ENCODE measurements around the gene CIT. TPM values are rescaled to one million over a fixed set of nuclear protein-coding genes. Genes with fewer than 3 reads are reported as not detected.

CIT gene
- total and polyA plus RNA-seq, 9 of the 15 experiments (the other 6 are each of a cell fraction or from before 2014, with no cell fraction given), result 1.1 to 46.7 (median 21.3) TPM

- 87% methylated on average over 7 of the region's 7 CpGs for WGBS (ENCODE audit: insufficient coverage, low coverage, missing lambda C conversion rate)
- ChIA-PET CTCF (ENCODE audit: low intra/inter-chr PET ratio) (no interaction called here), POLR2A (interaction anchor here (0.7 to 5.4 kb wide), 5 partner anchors 9 to 1488 kb away, joined by 3 to 44 read pairs (median 3); partner anchors contain the start of gene PRKAB1)
- in situ Hi-C loops (cut with MboI), result no loop called here
- Histone ChIP-seq H3K9me1 (ENCODE audit: control insufficient read depth, insufficient read depth, low read length) (no peaks in the 10 kb centered on the region), H3K27me3 (ENCODE audit: control insufficient read depth in 2 of 2, insufficient read depth in 2 of 2, low read length in 2 of 2) (no peaks in the 10 kb centered on the region), H3K9me3 (replicated peaks; ENCODE audit: control insufficient read depth, insufficient read depth, low read depth, low read length) (no peaks in the 10 kb centered on the region), H3K9ac (ENCODE audit: insufficient read depth in 1 of 2, low read depth in 2 of 2, low read length in 2 of 2) (no peak overlapping the region), H3K4me2 (ENCODE audit: insufficient read depth, low read length) (no peak overlapping the region), H3K4me3 (no peak overlapping the region), H2AFZ (ENCODE audit: low read depth, low read length) (no peak overlapping the region), H3K4me1 (replicated peaks in 1 of 2; ENCODE audit: control insufficient read depth in 2 of 2, insufficient read depth in 2 of 2, low read length in 2 of 2) (peaks cover 0 to 2% of the 10 kb centered on the region in 2 experiments; a peak in 3 of 5 replicates), H3K27ac (ENCODE audit: extremely low read depth, low read depth, low read length) (no peak overlapping the region), H4K20me1 (replicated peaks; ENCODE audit: control insufficient read depth, insufficient read depth, low read length) (no peaks in the 10 kb centered on the region), H3K79me2 (ENCODE audit: control insufficient read depth, insufficient read depth, low read length) (peaks cover 26% of the 10 kb centered on the region), H3K36me3 (ENCODE audit: control insufficient read depth, insufficient read depth, low read length) (peaks cover 88% of the 10 kb centered on the region)
- TSS peak; percentile 1 for BruUV-seq (replicated peaks)
- FAIRE-seq (no peak), DNase-seq (ENCODE audit: extremely low read depth in 1 of 4, low spot score in 3 of 4) (no peak), ATAC-seq (no peak)
- TF ChIP-seq ZNF184 (CRISPR knock-in tag; IDR thresholded peaks at IDR 0.05), result peak; percentile 58; the same call in 1 of the 2 replicates
- TF ChIP-seq, protein P1, sequence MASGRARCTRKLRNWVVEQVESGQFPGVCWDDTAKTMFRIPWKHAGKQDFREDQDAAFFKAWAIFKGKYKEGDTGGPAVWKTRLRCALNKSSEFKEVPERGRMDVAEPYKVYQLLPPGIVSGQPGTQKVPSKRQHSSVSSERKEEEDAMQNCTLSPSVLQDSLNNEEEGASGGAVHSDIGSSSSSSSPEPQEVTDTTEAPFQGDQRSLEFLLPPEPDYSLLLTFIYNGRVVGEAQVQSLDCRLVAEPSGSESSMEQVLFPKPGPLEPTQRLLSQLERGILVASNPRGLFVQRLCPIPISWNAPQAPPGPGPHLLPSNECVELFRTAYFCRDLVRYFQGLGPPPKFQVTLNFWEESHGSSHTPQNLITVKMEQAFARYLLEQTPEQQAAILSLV (tag; IDR thresholded peaks at IDR 0.05), result no peak
- intact Hi-C loops (cut with micrococcal nuclease), result no loop called here
Measured at GRCh38 chr12:119678459-119678858, 198.7 kb downstream of the CIT start.

DNA sequence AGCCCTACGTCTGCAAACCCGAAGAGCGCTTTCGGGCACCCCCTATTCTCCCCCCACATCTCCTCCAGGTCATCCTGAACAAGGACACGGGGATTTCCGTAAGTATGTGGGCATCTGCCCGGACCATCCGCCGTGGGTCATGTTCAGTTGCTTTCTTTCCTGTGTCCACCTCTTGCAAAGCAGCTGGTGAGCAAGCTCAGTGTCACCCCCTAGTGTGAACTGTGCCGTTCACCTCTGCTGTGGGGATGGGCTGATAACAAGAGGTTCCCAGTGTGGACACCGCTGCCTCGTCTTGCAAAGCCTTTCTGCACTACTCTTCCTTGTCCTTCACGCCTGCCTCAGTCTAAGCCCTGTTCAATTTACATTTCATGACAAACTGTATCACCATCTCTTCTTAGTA lies 200.5 kb downstream of the CIT start:
- peak; percentile 40 for ATAC-seq
- H3K36me3 ChIP-seq (ENCODE audit: control insufficient read depth, insufficient read depth, low read length), result peaks cover 99% of the 10 kb centered on the region
- no peak overlapping the region for H3K27ac ChIP-seq (ENCODE audit: extremely low read depth, low read depth, low read length)
- ChIA-PET POLR2A (interaction anchor here (0.9 to 3.0 kb wide), 3 partner anchors 9 to 11 kb away, joined by 3 to 14 read pairs (median 6); partner anchors contain the start of gene PRKAB1), CTCF (ENCODE audit: low intra/inter-chr PET ratio) (no interaction called here)
- no peaks in the 10 kb centered on the region for H3K9me1 ChIP-seq (ENCODE audit: control insufficient read depth, insufficient read depth, low read length)
- peaks cover 44% of the 10 kb centered on the region for H3K79me2 ChIP-seq (ENCODE audit: control insufficient read depth, insufficient read depth, low read length)
- in situ Hi-C loops (cut with MboI), result no loop called here
- H3K27me3 ChIP-seq (ENCODE audit: control insufficient read depth in 2 of 2, insufficient read depth in 2 of 2, low read length in 2 of 2), result no peaks in the 10 kb centered on the region
- no peak overlapping the region for H3K9ac ChIP-seq (ENCODE audit: insufficient read depth in 1 of 2, low read depth in 2 of 2, low read length in 2 of 2)
- H4K20me1 ChIP-seq (replicated peaks; ENCODE audit: control insufficient read depth, insufficient read depth, low read length), result no peaks in the 10 kb centered on the region
- no peak overlapping the region for H2AFZ ChIP-seq (ENCODE audit: low read depth, low read length)
- H3K4me3 ChIP-seq, result no peak overlapping the region
- no peak overlapping the region for H3K4me2 ChIP-seq (ENCODE audit: insufficient read depth, low read length)
- no peak for FAIRE-seq
- DNase-seq (ENCODE audit: extremely low read depth in 1 of 4, low spot score in 3 of 4), result peak in 2 of 4 experiments; percentile 23 to 40
- WGBS (ENCODE audit: insufficient coverage, low coverage, missing lambda C conversion rate), result 90% methylated on average over 13 of the region's 13 CpGs
- BruUV-seq (replicated peaks), result no TSS peak
- H3K9me3 ChIP-seq (replicated peaks; ENCODE audit: control insufficient read depth, insufficient read depth, low read depth, low read length), result no peaks in the 10 kb centered on the region
- peaks cover 6 to 20% of the 10 kb centered on the region in 2 experiments; a peak in 4 of 5 replicates for H3K4me1 ChIP-seq (replicated peaks in 1 of 2; ENCODE audit: control insufficient read depth in 2 of 2, insufficient read depth in 2 of 2, low read length in 2 of 2)
- intact Hi-C loops (cut with micrococcal nuclease), result no loop called here
- TF ChIP-seq ZBTB33 (CRISPR knock-in tag; IDR thresholded peaks at IDR 0.05) (peak; percentile 38; the same call in 1 of the 2 replicates), RAD21 (CRISPR knock-in tag; conservative IDR thresholded peaks at IDR 0.05 in 1 of 2, IDR thresholded peaks at IDR 0.05 in 1 of 2) (peak in 1 of 2 experiments; percentile 21; a peak in 2 of 4 replicates), TFE3 (CRISPR knock-in tag; IDR thresholded peaks at IDR 0.05) (no peak), CXXC5 (CRISPR knock-in tag; IDR thresholded peaks at IDR 0.05) (no peak), TFAP4 (CRISPR knock-in tag; IDR thresholded peaks at IDR 0.05; ENCODE audit: borderline replicate concordance) (peak; percentile 67; the same call in 1 of the 2 replicates)

Measured in K562 (cell line).